GM12878 (cell line): ENCODE data around the gene PTGIS.
"Not testable (repeated sequence)": the region's sequence is repeated elsewhere in the genome, so short reads cannot be mapped to it uniquely, and the experiment has no call there.

Experiments
- CEBPB ChIP-seq, 2 experiments: fragments of 150-350 bp in 1 of 2; IDR thresholded peaks; 2 replicates each; pipeline ENCODE4 v1.6.1; 2012 to 2014; ENCODE audit warnings: low read depth in 2 of 2, low read length in 2 of 2, borderline replicate concordance in 1 of 2, inconsistent platforms in 1 of 2
- EZH2 ChIP-seq: IDR thresholded peaks from 2 replicates; pipeline ENCODE4 v1.6.1; 2012; ENCODE audit warnings: low read depth, mild to moderate bottlenecking, control low read depth, inconsistent platforms, low read length, borderline replicate concordance; ENCODE audit not compliant: control insufficient read depth
- HCFC1 ChIP-seq: fragments of 150-350 bp; IDR thresholded peaks from 2 replicates; pipeline ENCODE4 v1.6.1; 2014; ENCODE audit warnings: low read length
- IKZF2 ChIP-seq, 2 experiments: fragments of 450-650 bp; IDR thresholded peaks; 2 replicates each; pipeline ENCODE4 v1.6.1; 2017; ENCODE audit warnings: mild to moderate bottlenecking in 2 of 2, moderate library complexity in 2 of 2
- JUNB ChIP-seq: IDR thresholded peaks from 2 replicates; pipeline ENCODE4 v1.6.1; 2016; ENCODE audit warnings: antibody characterized with exemption, mild to moderate bottlenecking
- JUND ChIP-seq: IDR thresholded peaks from 2 replicates; pipeline ENCODE4 v1.6.1; 2012; ENCODE audit warnings: low read depth, mild to moderate bottlenecking, low read length, improper control_type of control experiment, moderate library complexity
- POLR2AphosphoS5 ChIP-seq: IDR thresholded peaks from 2 replicates; pipeline ENCODE4 v1.6.1; 2011; ENCODE audit warnings: mild to moderate bottlenecking, low read length, inconsistent platforms
- SMAD1 ChIP-seq: fragments of 450-650 bp; IDR thresholded peaks from 2 replicates; pipeline ENCODE4 v1.6.1; 2018; ENCODE audit warnings: mild to moderate bottlenecking, low read depth; ENCODE audit not compliant: partially characterized antibody
- TCF12 ChIP-seq: IDR thresholded peaks from 2 replicates; pipeline ENCODE4 v1.6.1; 2011; ENCODE audit warnings: low read depth, mild to moderate bottlenecking, low read length
- YY1 ChIP-seq: IDR thresholded peaks from 2 replicates; pipeline ENCODE4 v1.6.1; 2011; ENCODE audit warnings: low read depth, mild to moderate bottlenecking, low read length
- ZNF592 ChIP-seq: fragments of 450-650 bp; IDR thresholded peaks from 2 replicates; pipeline ENCODE4 v1.6.1; 2017; ENCODE audit warnings: mild to moderate bottlenecking, moderate library complexity

GRCh38 chr20:49611539-49612126 lies 43.7 kb upstream of the PTGIS start:
- not testable (repeated sequence) for TF ChIP-seq EZH2; JUNB; ZNF592; TCF12; POLR2AphosphoS5; CEBPB (IDR thresholded peaks at IDR 0.05; ENCODE audit: borderline replicate concordance in 1 of 2, low read depth in 2 of 2, low read length in 2 of 2); JUND; IKZF2 (IDR thresholded peaks at IDR 0.05); YY1; SMAD1; HCFC1
